Thyroid gland (tissue), 4 donors: Measurements from ENCODE around the gene PPIA.

ENCODE experiments used
- CTCF ChIP-seq, 6 experiments: fragments of 200-600 bp in 3 of 6; fragments of 450-650 bp in 3 of 6; sonication (generic) in 3 of 6; IDR thresholded peaks; one replicate each; pipeline ENCODE4 v1.5.1; 2016 to 2019; ENCODE audit warnings: antibody characterized with exemption in 6 of 6, mild to moderate bottlenecking in 2 of 6, inconsistent platforms in 1 of 6, moderate library complexity in 1 of 6
- POLR2A ChIP-seq, 2 donors: fragments of 450-650 bp; IDR thresholded peaks; one replicate each; pipeline ENCODE4 v1.6.1; 2017; ENCODE audit warnings: antibody characterized with exemption in 2 of 2, mild to moderate bottlenecking in 2 of 2, moderate library complexity in 1 of 2

GRCh38 chr7:44762300-44762699, 34.2 kb upstream of the PPIA start:
- no peak for TF ChIP-seq CTCF (IDR thresholded peaks at IDR 0.05)
- no peak for TF ChIP-seq POLR2A (IDR thresholded peaks at IDR 0.05)
